ENCODE results near the gene FIGLA. TPM values are rescaled to one million over a fixed set of nuclear protein-coding genes. Genes with fewer than 3 reads are reported as not detected.

Gene FIGLA
- total RNA-seq, 1 experiment from 2014 or later, result not detected

DNA sequence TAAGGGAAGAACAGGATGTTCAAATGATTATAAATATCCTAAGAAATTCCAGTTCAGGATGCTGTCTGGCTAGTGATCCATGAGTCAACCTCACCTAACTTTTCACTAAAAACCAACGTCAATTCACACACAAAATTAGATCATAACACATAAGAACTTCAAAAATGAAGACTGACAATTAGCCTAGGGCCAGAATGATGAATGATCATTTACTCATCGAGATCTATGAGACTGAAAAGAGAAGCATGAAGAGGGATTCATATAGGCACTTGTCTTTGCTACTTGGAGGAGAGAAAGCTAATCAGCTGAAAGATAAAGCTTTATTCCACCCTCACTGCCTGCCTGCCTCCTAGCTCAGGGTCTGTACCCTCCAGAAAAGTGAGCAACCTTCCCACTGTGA, 52.3 kb downstream of the FIGLA start (continued):
- TF ChIP-seq TEAD1 (CRISPR knock-in tag; IDR thresholded peaks at IDR 0.05), result no peak
- TF ChIP-seq, protein P1, sequence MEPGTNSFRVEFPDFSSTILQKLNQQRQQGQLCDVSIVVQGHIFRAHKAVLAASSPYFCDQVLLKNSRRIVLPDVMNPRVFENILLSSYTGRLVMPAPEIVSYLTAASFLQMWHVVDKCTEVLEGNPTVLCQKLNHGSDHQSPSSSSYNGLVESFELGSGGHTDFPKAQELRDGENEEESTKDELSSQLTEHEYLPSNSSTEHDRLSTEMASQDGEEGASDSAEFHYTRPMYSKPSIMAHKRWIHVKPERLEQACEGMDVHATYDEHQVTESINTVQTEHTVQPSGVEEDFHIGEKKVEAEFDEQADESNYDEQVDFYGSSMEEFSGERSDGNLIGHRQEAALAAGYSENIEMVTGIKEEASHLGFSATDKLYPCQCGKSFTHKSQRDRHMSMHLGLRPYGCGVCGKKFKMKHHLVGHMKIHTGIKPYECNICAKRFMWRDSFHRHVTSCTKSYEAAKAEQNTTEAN (CRISPR knock-in tag; IDR thresholded peaks at IDR 0.05), result no peak
- TF ChIP-seq SMAD3 (CRISPR knock-in tag; IDR thresholded peaks at IDR 0.05; ENCODE audit: borderline replicate concordance), result no peak
- no peak for TF ChIP-seq CREM (CRISPR knock-in tag; IDR thresholded peaks at IDR 0.05)
- TF ChIP-seq, protein P2, sequence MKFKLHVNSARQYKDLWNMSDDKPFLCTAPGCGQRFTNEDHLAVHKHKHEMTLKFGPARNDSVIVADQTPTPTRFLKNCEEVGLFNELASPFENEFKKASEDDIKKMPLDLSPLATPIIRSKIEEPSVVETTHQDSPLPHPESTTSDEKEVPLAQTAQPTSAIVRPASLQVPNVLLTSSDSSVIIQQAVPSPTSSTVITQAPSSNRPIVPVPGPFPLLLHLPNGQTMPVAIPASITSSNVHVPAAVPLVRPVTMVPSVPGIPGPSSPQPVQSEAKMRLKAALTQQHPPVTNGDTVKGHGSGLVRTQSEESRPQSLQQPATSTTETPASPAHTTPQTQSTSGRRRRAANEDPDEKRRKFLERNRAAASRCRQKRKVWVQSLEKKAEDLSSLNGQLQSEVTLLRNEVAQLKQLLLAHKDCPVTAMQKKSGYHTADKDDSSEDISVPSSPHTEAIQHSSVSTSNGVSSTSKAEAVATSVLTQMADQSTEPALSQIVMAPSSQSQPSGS (CRISPR knock-in tag; IDR thresholded peaks at IDR 0.05; ENCODE audit: borderline replicate concordance, low read depth), result no peak
- TF ChIP-seq USF1 (CRISPR knock-in tag; IDR thresholded peaks at IDR 0.05), result no peak
- TF ChIP-seq TEAD4 (CRISPR knock-in tag; IDR thresholded peaks at IDR 0.05), result no peak
- no peak for TF ChIP-seq GRHL2 (CRISPR knock-in tag; IDR thresholded peaks at IDR 0.05; ENCODE audit: insufficient replicate concordance, severe bottlenecking)

GRCh38 chr2:70735071-70735470, 55.4 kb downstream of the FIGLA start:
- Mint-ChIP-seq H3K27ac (peak overlapping the region; percentile 95), H3K4me1 (peaks cover 84% of the 10 kb centered on the region), H3K27me3 (ENCODE audit: low read depth) (no peaks in the 10 kb centered on the region), H3K9me3 (peaks cover 3% of the 10 kb centered on the region; the same call in 1 of the 2 replicates), H3K4me3 (peak overlapping the region; percentile 57), H3K36me3 (peaks cover 4% of the 10 kb centered on the region; the same call in 1 of the 2 replicates)
- DNase-seq (ENCODE audit: low spot score), result no peak
- ChIA-PET CTCF (interaction anchor here (1.2 to 2.7 kb wide), 3 partner anchors 33 to 50 kb away, joined by 3 to 17 read pairs (median 5); partner anchors contain the start of gene ADD2), POLR2A (no interaction called here)
- no peak; the same call in 1 of the 2 replicates for ATAC-seq
- TF ChIP-seq JAZF1 (CRISPR knock-in tag; IDR thresholded peaks at IDR 0.05), result no peak
- no peak for TF ChIP-seq ERG (CRISPR knock-in tag; IDR thresholded peaks at IDR 0.05)
- TF ChIP-seq ZNF396 (CRISPR knock-in tag; IDR thresholded peaks at IDR 0.05; ENCODE audit: borderline replicate concordance), result no peak
- TF ChIP-seq, protein P3, sequence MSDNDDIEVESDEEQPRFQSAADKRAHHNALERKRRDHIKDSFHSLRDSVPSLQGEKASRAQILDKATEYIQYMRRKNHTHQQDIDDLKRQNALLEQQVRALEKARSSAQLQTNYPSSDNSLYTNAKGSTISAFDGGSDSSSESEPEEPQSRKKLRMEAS (CRISPR knock-in tag; IDR thresholded peaks at IDR 0.05), result no peak
- no peak for TF ChIP-seq CBFB (CRISPR knock-in tag; IDR thresholded peaks at IDR 0.05; ENCODE audit: low read depth)
- no peak for TF ChIP-seq ESRRA (CRISPR knock-in tag; IDR thresholded peaks at IDR 0.05; ENCODE audit: borderline replicate concordance)
- no peak for TF ChIP-seq ZNF232 (CRISPR knock-in tag; IDR thresholded peaks at IDR 0.05)
- TF ChIP-seq, protein P2 (CRISPR knock-in tag; IDR thresholded peaks at IDR 0.05; ENCODE audit: borderline replicate concordance, low read depth), result no peak
- TF ChIP-seq ELF4 (CRISPR knock-in tag; IDR thresholded peaks at IDR 0.05; ENCODE audit: low read depth), result no peak

DNA sequence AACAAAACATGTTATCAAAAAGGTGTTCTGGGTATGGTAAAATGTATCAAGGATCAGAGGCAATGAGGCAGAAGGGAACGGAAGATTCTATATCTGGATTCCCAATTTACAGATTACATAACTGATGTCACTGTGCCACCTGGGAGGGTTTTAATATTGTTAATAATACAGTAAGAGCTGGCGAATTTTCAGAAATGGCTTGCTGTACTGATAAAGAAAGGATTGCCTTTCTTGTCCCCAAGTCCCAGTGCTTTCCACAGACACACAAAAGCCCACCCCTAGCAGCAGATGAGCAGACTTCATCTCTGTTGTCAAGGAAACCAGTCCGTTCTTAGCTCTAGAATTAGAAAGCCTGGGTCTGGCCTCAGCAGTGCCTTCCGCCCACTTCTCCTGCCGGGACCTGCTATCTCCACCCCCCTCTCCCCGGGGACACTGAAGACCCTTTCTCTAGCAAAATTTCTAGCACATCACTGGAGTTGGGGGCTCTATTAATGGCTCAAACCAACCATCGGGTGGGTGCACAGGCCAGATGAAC, 56.7 kb downstream of the FIGLA start:
- ChIA-PET CTCF (interaction anchor here (1.0 to 2.6 kb wide), 2 partner anchors 16 to 35 kb away, joined by 3 to 19 read pairs; partner anchors contain the start of gene ADD2), POLR2A (no interaction called here)
- Mint-ChIP-seq H3K36me3 (peaks cover 4% of the 10 kb centered on the region; the same call in 1 of the 2 replicates), H3K27ac (peak overlapping the region; percentile 96), H3K4me3 (peak overlapping the region; percentile 57), H3K4me1 (peaks cover 92% of the 10 kb centered on the region), H3K27me3 (ENCODE audit: low read depth) (no peaks in the 10 kb centered on the region), H3K9me3 (peaks cover 3% of the 10 kb centered on the region; the same call in 1 of the 2 replicates)
- ATAC-seq (peak; percentile 41), DNase-seq (ENCODE audit: low spot score) (no peak)
- TF ChIP-seq ZNF396 (CRISPR knock-in tag; IDR thresholded peaks at IDR 0.05; ENCODE audit: borderline replicate concordance) (no peak), TCF7 (CRISPR knock-in tag; IDR thresholded peaks at IDR 0.05; ENCODE audit: low read depth) (no peak), EMX1 (CRISPR knock-in tag; IDR thresholded peaks at IDR 0.05) (no peak), ZNF232 (CRISPR knock-in tag; IDR thresholded peaks at IDR 0.05) (0 out of 2 replicates have a peak, but pooled peaks have one; percentile 6)
- TF ChIP-seq, protein P4, sequence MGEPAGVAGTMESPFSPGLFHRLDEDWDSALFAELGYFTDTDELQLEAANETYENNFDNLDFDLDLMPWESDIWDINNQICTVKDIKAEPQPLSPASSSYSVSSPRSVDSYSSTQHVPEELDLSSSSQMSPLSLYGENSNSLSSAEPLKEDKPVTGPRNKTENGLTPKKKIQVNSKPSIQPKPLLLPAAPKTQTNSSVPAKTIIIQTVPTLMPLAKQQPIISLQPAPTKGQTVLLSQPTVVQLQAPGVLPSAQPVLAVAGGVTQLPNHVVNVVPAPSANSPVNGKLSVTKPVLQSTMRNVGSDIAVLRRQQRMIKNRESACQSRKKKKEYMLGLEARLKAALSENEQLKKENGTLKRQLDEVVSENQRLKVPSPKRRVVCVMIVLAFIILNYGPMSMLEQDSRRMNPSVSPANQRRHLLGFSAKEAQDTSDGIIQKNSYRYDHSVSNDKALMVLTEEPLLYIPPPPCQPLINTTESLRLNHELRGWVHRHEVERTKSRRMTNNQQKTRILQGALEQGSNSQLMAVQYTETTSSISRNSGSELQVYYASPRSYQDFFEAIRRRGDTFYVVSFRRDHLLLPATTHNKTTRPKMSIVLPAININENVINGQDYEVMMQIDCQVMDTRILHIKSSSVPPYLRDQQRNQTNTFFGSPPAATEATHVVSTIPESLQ (CRISPR knock-in tag; IDR thresholded peaks at IDR 0.05), result no peak

Data from WTC11 (cell line).